ENCODE results near the gene SIVA1. TPM values are rescaled to one million over a fixed set of nuclear protein-coding genes. Genes with fewer than 3 reads are reported as not detected.

SIVA1 gene
- total RNA-seq, 1 donor from 2014 or later = 60.7 TPM

Other genes starting within 250 kb of the SIVA1 start
- gene C14orf180, start 173.4 kb upstream of the SIVA1 start, total RNA-seq = 42.5 TPM
- not detected for gene TMEM179, start 148.4 kb upstream of the SIVA1 start, total RNA-seq
- 28.3 TPM for gene INF2, start 63.5 kb upstream of the SIVA1 start, total RNA-seq
- gene ADSS1, start 28.9 kb upstream of the SIVA1 start, total RNA-seq = 215 TPM
- gene AKT1, start 42.6 kb downstream of the SIVA1 start, total RNA-seq = 120 TPM
- gene ZBTB42, start 48.0 kb downstream of the SIVA1 start, total RNA-seq = 5.0 TPM
- gene CEP170B, start 112.1 kb downstream of the SIVA1 start, total RNA-seq = 9.5 TPM
- gene PLD4, start 171.7 kb downstream of the SIVA1 start, total RNA-seq = 0.13 TPM
- 2.6 TPM for gene AHNAK2, start 225.2 kb downstream of the SIVA1 start, total RNA-seq
- 1.5 TPM for gene CLBA1, start 232.6 kb downstream of the SIVA1 start, total RNA-seq